B cell (primary cell): ENCODE data around the gene SLC9A5. TPM values are rescaled to one million over a fixed set of nuclear protein-coding genes. Genes with fewer than 3 reads are reported as not detected.
A peak's percentile ranks its signal among the peaks of the same experiment; 100 is the strongest.

Experiments used
- ATAC-seq: fragments of 200-7000 bp; cut with Tn5 transposase; one replicate; pipeline ENCODE4 v1.10.0; 2021; ENCODE audit warnings: low read depth, mild to moderate bottlenecking, moderate number of reproducible peaks, moderate library complexity
- CTCF ChIA-PET: fragments of 350-600 bp; sonication (Branson Sonifier 250); formaldehyde crosslinking; loops from one replicate; lab custom pipeline; 2021; ENCODE audit warnings: antibody characterized with exemption, inconsistent platforms; lab: Charles Lee
- POLR2A ChIA-PET: fragments of 350-600 bp; sonication (Branson Sonifier 250); formaldehyde crosslinking; loops from one replicate; lab custom pipeline; 2021; ENCODE audit warnings: antibody characterized with exemption; lab: Charles Lee
- DNase-seq: peaks from one replicate; pipeline ENCODE4 v3.0.0; 2013
- H2AFZ ChIP-seq: 2 replicates; pipeline ENCODE4 v1.6.1; 2012; ENCODE audit warnings: mild to moderate bottlenecking, low read depth, low read length; ENCODE audit not compliant: insufficient read depth, poor library complexity, severe bottlenecking
- H3K27ac ChIP-seq, 2 donors: 1 replicate in 1 of 2; 2 replicates in 1 of 2; pipeline ENCODE4 v1.5.1; 2012 to 2013; ENCODE audit warnings: low read length in 2 of 2, mild to moderate bottlenecking in 2 of 2, moderate library complexity in 1 of 2
- H3K27me3 ChIP-seq, 4 experiments: fragments of 200-600 bp in 1 of 4; sonication (generic) in 1 of 4; replicated peaks in 1 of 4; 1 replicate in 2 of 4; 2 replicates in 2 of 4; pipeline versions ENCODE4 v1.6.1 to v1.7.0; 2013 to 2016; ENCODE audit warnings: low read length in 3 of 4, mild to moderate bottlenecking in 2 of 4, mixed read lengths in 1 of 4, moderate library complexity in 1 of 4; ENCODE audit not compliant: insufficient read depth in 4 of 4, control insufficient read depth in 3 of 4; ENCODE audit errors: control extremely low read depth in 1 of 4
- H3K36me3 ChIP-seq, 2 experiments: replicated peaks in 1 of 2; 1 replicate in 1 of 2; 2 replicates in 1 of 2; pipeline versions ENCODE4 v1.6.1 to v1.7.1; 2013; ENCODE audit warnings: low read length in 1 of 2; ENCODE audit not compliant: insufficient read depth in 2 of 2, control insufficient read depth in 1 of 2; ENCODE audit errors: control extremely low read depth in 1 of 2, extremely low read depth in 1 of 2
- H3K4me1 ChIP-seq, 2 donors: fragments of 200-600 bp in 1 of 2; sonication (generic) in 1 of 2; 1 replicate in 1 of 2; 2 replicates in 1 of 2; pipeline versions ENCODE4 v1.5.1 to v1.6.1; 2013 to 2017; ENCODE audit warnings: low read length in 2 of 2; ENCODE audit not compliant: control insufficient read depth in 2 of 2, insufficient read depth in 2 of 2
- H3K4me2 ChIP-seq: replicated peaks from 2 replicates; pipeline ENCODE3; 2012; ENCODE audit warnings: mild to moderate bottlenecking, low read depth, low read length; ENCODE audit not compliant: poor library complexity, severe bottlenecking
- H3K4me3 ChIP-seq, 5 experiments: fragments of 200-600 bp in 1 of 5; sonication (generic) in 1 of 5; 1 replicate in 3 of 5; 2 replicates in 2 of 5; pipeline versions ENCODE4 v1.5.1 to v1.7.0; 2011 to 2016; ENCODE audit warnings: low read length in 4 of 5, mild to moderate bottlenecking in 4 of 5, low read depth in 2 of 5, control low read depth in 1 of 5, moderate library complexity in 1 of 5; ENCODE audit not compliant: insufficient read depth in 1 of 5; ENCODE audit errors: control extremely low read depth in 1 of 5, extremely low read depth in 1 of 5
- H3K79me2 ChIP-seq: fragments of 200-600 bp; sonication (generic); one replicate; pipeline ENCODE4 v1.6.0; 2016; ENCODE audit warnings: low read length; ENCODE audit not compliant: control insufficient read depth, insufficient read depth
- H3K9ac ChIP-seq: fragments of 200-600 bp; sonication (generic); 2 replicates; pipeline ENCODE4 v1.6.1; 2017; ENCODE audit warnings: mild to moderate bottlenecking, low read length, moderate library complexity
- H3K9me3 ChIP-seq, 3 donors: one replicate each; pipeline versions ENCODE4 v1.6.1 to v1.7.1; 2013; ENCODE audit warnings: low read length in 2 of 3; ENCODE audit not compliant: control insufficient read depth in 2 of 3, insufficient read depth in 1 of 3; ENCODE audit errors: control extremely low read depth in 1 of 3
- H4K20me1 ChIP-seq: 2 replicates; pipeline ENCODE4 v1.6.0; 2012; ENCODE audit warnings: mild to moderate bottlenecking, low read length; ENCODE audit not compliant: insufficient read depth, control insufficient read depth, poor library complexity, severe bottlenecking
- H3K27ac Mint-ChIP-seq: one replicate; pipeline ENCODE4 v1.8.0; 2021; ENCODE audit warnings: mixed read lengths
- H3K27me3 Mint-ChIP-seq: one replicate; pipeline ENCODE4 v1.8.0; 2021; ENCODE audit warnings: mixed read lengths
- H3K4me1 Mint-ChIP-seq: one replicate; pipeline ENCODE4 v1.8.0; 2021; ENCODE audit warnings: mixed read lengths
- H3K4me3 Mint-ChIP-seq: one replicate; pipeline ENCODE4 v1.8.0; 2021; ENCODE audit warnings: mixed read lengths
- H3K9me3 Mint-ChIP-seq: one replicate; pipeline ENCODE4 v1.8.0; 2022; ENCODE audit warnings: mixed read lengths; ENCODE audit not compliant: insufficient read depth
- CTCF ChIP-seq: fragments of 200-600 bp; IDR thresholded peaks from one replicate; pipeline ENCODE4 v1.8.0; 2022; ENCODE audit warnings: antibody characterized with exemption, mild to moderate bottlenecking
- EZH2 ChIP-seq: IDR thresholded peaks from 2 replicates; pipeline ENCODE4 v1.6.1; 2012; ENCODE audit warnings: borderline replicate concordance, low read depth, mild to moderate bottlenecking, moderate library complexity, low read length; ENCODE audit not compliant: insufficient read depth, poor library complexity, severe bottlenecking
- WGBS: methylation state at CpG from one replicate; pipeline ENCODE4 v1.1.5; 2013; ENCODE audit warnings: missing lambda C conversion rate; ENCODE audit not compliant: insufficient coverage; 5-methylcytosine and 5-hydroxymethylcytosine counted together
- intact Hi-C: fragments of 100-400 bp; cut with micrococcal nuclease; formaldehyde crosslinking; loops from one replicate; pipeline ENCODE4 v1.10.0; 2022
- polyA plus RNA-seq: library from polyadenylated mRNA; depleted of rRNA; stranded (reverse); fragments of >200 nt; gene quantifications from 2 replicates; pipeline ENCODE4 v1.2.3, GENCODE V29; 2012
- total RNA-seq, 2 donors: library from RNA; stranded (reverse); fragments of 120-200 nt in 1 of 2; gene quantifications; 1 replicate in 1 of 2; 2 replicates in 1 of 2; pipeline versions ENCODE4 v1.2.3 to v1.2.4, GENCODE V29; 2013 to 2022

Gene SLC9A5
- total and polyA plus RNA-seq, 2 donors (not counting 1 experiment from before 2014, with no cell fraction given), result 1.7 TPM

- H3K27me3 Mint-ChIP-seq, result no peaks in the 10 kb centered on the region
- Histone ChIP-seq H3K36me3 (peaks cover 0 to 62% of the 10 kb centered on the region in 2 experiments), H3K4me1 (no peaks in the 10 kb centered on the region), H3K9ac (no peak overlapping the region), H3K27me3 (no peaks in the 10 kb centered on the region), H3K9me3 (no peaks in the 10 kb centered on the region), H3K79me2 (peaks cover 4% of the 10 kb centered on the region), H3K27ac (no peak overlapping the region), H3K4me2 (no peak overlapping the region), H2AFZ (no peak overlapping the region), H4K20me1 (no peaks in the 10 kb centered on the region), H3K4me3 (no peak overlapping the region)
- CTCF ChIA-PET, result interaction anchor here (1.5 kb wide), 1 partner anchor 11 kb away, joined by 4 read pairs; no protein-coding TSS in a partner anchor
- POLR2A ChIA-PET, result no interaction called here
- H3K9me3 Mint-ChIP-seq, result no peaks in the 10 kb centered on the region
- intact Hi-C loops, result no loop called here
- ATAC-seq, result no peak
- H3K27ac Mint-ChIP-seq, result no peak overlapping the region
- DNase-seq, result no peak
- TF ChIP-seq EZH2, result no peak
- TF ChIP-seq CTCF, result no peak
- H3K4me1 Mint-ChIP-seq, result no peaks in the 10 kb centered on the region
- WGBS, result 98% methylated on average over 10 of the region's 10 CpGs
- no peak overlapping the region for H3K4me3 Mint-ChIP-seq
Observed at GRCh38 chr16:67234180-67234597, 14.6 kb upstream of the SLC9A5 start.

DNA sequence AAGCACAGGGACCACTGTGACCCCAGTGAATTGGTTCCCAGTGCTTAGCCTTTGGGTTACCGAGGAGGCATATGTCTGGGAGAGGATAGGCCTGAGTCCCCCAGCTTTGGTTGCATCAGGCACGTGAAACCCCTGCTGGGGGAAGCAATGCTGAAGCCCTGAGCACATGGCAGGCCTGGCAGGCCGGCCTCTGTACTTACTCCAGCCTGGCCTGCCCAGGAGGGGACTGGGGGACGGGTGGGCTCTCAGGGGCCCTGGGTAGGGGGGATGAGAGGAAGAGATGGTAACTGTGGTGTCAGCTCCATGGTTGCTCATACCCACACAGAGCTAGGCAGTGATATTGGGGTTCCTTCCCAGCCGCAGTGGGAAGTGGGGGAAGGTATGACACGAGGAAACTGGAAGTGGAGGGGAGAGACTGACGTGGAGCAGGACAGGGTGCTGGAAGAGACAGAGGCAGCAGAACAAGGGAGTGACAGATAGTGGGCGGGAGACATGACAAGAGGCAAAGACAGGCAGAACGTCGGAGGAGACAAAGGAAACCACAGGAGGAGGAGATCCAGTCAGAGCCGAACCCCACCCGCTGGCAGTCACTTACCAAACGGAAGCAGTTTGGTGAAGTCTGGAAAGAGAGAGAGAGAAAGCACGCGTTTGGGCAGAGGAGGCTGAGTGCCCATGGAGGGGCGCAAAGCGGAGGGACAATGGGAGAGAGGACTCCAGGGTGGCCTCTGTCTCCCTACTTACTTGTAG lies 12.8 kb upstream of the SLC9A5 start:
- Mint-ChIP-seq H3K27ac (peak overlapping the region; percentile 1), H3K9me3 (no peaks in the 10 kb centered on the region), H3K4me1 (no peaks in the 10 kb centered on the region), H3K4me3 (no peak overlapping the region), H3K27me3 (no peaks in the 10 kb centered on the region)
- Histone ChIP-seq H3K27me3 (no peaks in the 10 kb centered on the region), H3K4me1 (no peaks in the 10 kb centered on the region), H4K20me1 (no peaks in the 10 kb centered on the region), H3K36me3 (peaks cover 0 to 48% of the 10 kb centered on the region in 2 experiments), H2AFZ (no peak overlapping the region), H3K27ac (no peak overlapping the region), H3K9me3 (no peaks in the 10 kb centered on the region), H3K9ac (no peak overlapping the region), H3K79me2 (peaks cover 4% of the 10 kb centered on the region), H3K4me2 (no peak overlapping the region), H3K4me3 (no peak overlapping the region)
- intact Hi-C loops, result no loop called here
- CTCF ChIA-PET, result no interaction called here
- POLR2A ChIA-PET, result no interaction called here
- WGBS, result 92% methylated on average over 17 of the region's 17 CpGs
- ATAC-seq (no peak), DNase-seq (no peak)
- TF ChIP-seq EZH2, result no peak
- no peak for TF ChIP-seq CTCF
